ENCODE data around the gene ARHGEF11. TPM values are rescaled to one million over a fixed set of nuclear protein-coding genes. Genes with fewer than 3 reads are reported as not detected.

ARHGEF11 gene
- total RNA-seq, result 10 to 100 TPM in 4 of 6 donors, 1 to 10 TPM in 2; 9.1 to 21.0 (median 11.7) TPM
- polyA plus RNA-seq, result 10 to 100 TPM; 11.4 to 15.1 TPM

GRCh38 chr1:157045250-157046218 is at the start of gene ARHGEF11:
TSS of gene ARHGEF11 (minus strand) at chr1:157045742. CDS start at chr1:157044330, 1,412 bp downstream.
- H3K4me1 ChIP-seq, result peaks cover 12 to 31% (median 30%) of the 10 kb centered on the region in 3 donors
- no peaks in the 10 kb centered on the region for H3K9me3 ChIP-seq
- WGBS, 2 donors, result 0% methylated on average over 89 to 120 of the region's 120 CpGs
- peak within 1 kb of the TSS; percentile 54 to 70 (median 58) for H3K4me3 ChIP-seq
- H3K27me3 ChIP-seq, result no peaks in the 10 kb centered on the region
- intact Hi-C loops (cut with DNase I), result no loop called here
- peak; percentile 89 to 96 (median 94) for DNase-seq
- TF ChIP-seq CTCF (IDR thresholded peaks at IDR 0.05), result no peak
- no peaks in the 10 kb centered on the region for H3K36me3 ChIP-seq
- peak within 1 kb of the TSS; percentile 55 to 85 (median 80) for H3K27ac ChIP-seq
- peak; percentile 95 to 98 (median 96) for ATAC-seq
- FAIRE-seq, result no peak

- FAIRE-seq, result no peak
Observed at GRCh38 chr1:157095091-157095490, 49.5 kb upstream of the ARHGEF11 start.

GRCh38 chr1:157092831-157093230 is 47.3 kb upstream of the ARHGEF11 start:
- intact Hi-C loops (cut with DNase I), result loop anchor here in 2 of 3 donors (5.0 to 10.0 kb wide), 2 partner anchors 64 to 402 kb away; no protein-coding TSS in a partner anchor
- Histone ChIP-seq H3K9me3 (no peaks in the 10 kb centered on the region), H3K4me1 (no peaks in the 10 kb centered on the region), H3K4me3 (no peak overlapping the region), H3K27me3 (no peaks in the 10 kb centered on the region), H3K36me3 (no peaks in the 10 kb centered on the region), H3K27ac (no peak overlapping the region)
- FAIRE-seq (no peak), DNase-seq (no peak), ATAC-seq (peak in 1 of 4 donors; percentile 16)
- 60 to 68% methylated on average over 8 of the region's 8 CpGs for WGBS, 2 donors
- TF ChIP-seq CTCF (IDR thresholded peaks at IDR 0.05), result no peak

More at GRCh38 chr1:157095091-157095490, 49.5 kb upstream of the ARHGEF11 start:
- Histone ChIP-seq H3K4me3 (no peak overlapping the region), H3K36me3 (no peaks in the 10 kb centered on the region), H3K4me1 (no peaks in the 10 kb centered on the region), H3K27me3 (no peaks in the 10 kb centered on the region), H3K9me3 (no peaks in the 10 kb centered on the region), H3K27ac (no peak overlapping the region)
- no peak for TF ChIP-seq CTCF (IDR thresholded peaks at IDR 0.05)
- ATAC-seq, result no peak
- no peak for DNase-seq
- intact Hi-C loops (cut with DNase I), result loop anchor here in 1 of 3 donors (10.0 kb wide), 1 partner anchor 400 kb away; no protein-coding TSS in a partner anchor
- 52 to 53% methylated on average over 4 of the region's 4 CpGs for WGBS, 2 donors

- H3K4me3 ChIP-seq, result no peak overlapping the region
- ATAC-seq (no peak), DNase-seq (no peak), FAIRE-seq (no peak)
- H3K36me3 ChIP-seq, result no peaks in the 10 kb centered on the region
- H3K9me3 ChIP-seq, result no peaks in the 10 kb centered on the region
- intact Hi-C loops (cut with DNase I), result loop anchor here in 2 of 3 donors (2.0 to 10.0 kb wide), 3 partner anchors 66 to 403 kb away; no protein-coding TSS in a partner anchor
- no peaks in the 10 kb centered on the region for H3K4me1 ChIP-seq
- no peak overlapping the region for H3K27ac ChIP-seq
- TF ChIP-seq CTCF (IDR thresholded peaks at IDR 0.05), result no peak
- WGBS, 2 donors, result 56 to 60% methylated on average over 4 of the region's 4 CpGs
- H3K27me3 ChIP-seq, result no peaks in the 10 kb centered on the region
Observed at GRCh38 chr1:157091668-157092273, 46.2 kb upstream of the ARHGEF11 start.

Measured in pancreas (tissue), 10 donors.